Measurements from ENCODE around the gene ALKBH4.
"Not testable (repeated sequence)": the region's sequence is repeated elsewhere in the genome, so short reads cannot be mapped to it uniquely, and the experiment has no call there.

DNA sequence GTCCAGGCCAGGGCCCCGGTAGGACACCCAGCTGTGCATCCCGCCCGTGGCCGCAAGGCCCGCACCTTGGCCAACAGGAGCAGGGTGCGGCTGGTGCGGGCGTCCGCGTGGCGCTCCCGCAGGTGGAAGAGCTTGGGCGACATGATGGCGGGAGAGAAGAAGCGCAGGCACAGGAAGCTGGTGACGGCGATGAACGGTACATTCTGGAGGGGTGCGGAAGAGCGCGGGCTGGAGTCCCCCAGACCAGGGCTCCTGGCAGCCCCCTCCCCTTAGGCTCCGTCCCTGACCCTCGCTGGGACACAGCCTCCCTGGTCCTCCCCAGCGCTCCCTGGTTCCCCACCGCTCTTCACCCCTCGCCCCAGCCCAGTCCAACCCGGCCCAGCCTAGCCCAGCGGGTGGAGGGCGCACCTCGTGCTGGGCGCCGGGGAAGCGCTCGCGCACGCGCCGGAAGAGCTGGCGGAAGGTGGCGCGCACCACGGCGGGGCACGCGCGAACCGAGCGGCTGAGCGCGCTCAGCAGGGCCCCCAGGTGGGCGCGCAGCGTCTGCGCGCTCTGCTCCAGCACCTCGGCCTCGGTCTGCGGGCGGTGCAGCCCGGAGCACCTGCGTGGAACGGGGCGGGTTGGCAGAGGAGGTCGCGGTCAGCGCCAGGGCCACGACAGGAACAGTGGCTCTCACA, 29.9 kb upstream of the ALKBH4 start:
- TF ChIP-seq RAD21 (conservative IDR thresholded peaks at IDR 0.05 in 1 of 2, IDR thresholded peaks at IDR 0.05 in 1 of 2); KDM1A (IDR thresholded peaks at IDR 0.05; ENCODE audit: low read depth); HDAC2 (IDR thresholded peaks at IDR 0.05); FOSL2 (IDR thresholded peaks at IDR 0.05); FOSL2 (CRISPR knock-in tag; IDR thresholded peaks at IDR 0.05): not testable (repeated sequence)
- TF ChIP-seq, protein P1, sequence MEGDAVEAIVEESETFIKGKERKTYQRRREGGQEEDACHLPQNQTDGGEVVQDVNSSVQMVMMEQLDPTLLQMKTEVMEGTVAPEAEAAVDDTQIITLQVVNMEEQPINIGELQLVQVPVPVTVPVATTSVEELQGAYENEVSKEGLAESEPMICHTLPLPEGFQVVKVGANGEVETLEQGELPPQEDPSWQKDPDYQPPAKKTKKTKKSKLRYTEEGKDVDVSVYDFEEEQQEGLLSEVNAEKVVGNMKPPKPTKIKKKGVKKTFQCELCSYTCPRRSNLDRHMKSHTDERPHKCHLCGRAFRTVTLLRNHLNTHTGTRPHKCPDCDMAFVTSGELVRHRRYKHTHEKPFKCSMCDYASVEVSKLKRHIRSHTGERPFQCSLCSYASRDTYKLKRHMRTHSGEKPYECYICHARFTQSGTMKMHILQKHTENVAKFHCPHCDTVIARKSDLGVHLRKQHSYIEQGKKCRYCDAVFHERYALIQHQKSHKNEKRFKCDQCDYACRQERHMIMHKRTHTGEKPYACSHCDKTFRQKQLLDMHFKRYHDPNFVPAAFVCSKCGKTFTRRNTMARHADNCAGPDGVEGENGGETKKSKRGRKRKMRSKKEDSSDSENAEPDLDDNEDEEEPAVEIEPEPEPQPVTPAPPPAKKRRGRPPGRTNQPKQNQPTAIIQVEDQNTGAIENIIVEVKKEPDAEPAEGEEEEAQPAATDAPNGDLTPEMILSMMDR (IDR thresholded peaks at IDR 0.05): not testable (repeated sequence)
